HG03460 (cell line): ENCODE results near the gene HGF.

Experiments used
- ATAC-seq: cut with Tn5 transposase; IDR thresholded peaks from one replicate; pipeline ENCODE4 v1.9.1; 2021; ENCODE audit not compliant: unreplicated experiment

The HGF gene

GRCh38 chr7:81776948-81777630 is 7.2 kb upstream of the HGF start:
- ATAC-seq = no peak

GRCh38 chr7:81776161-81776560 is 6.3 kb upstream of the HGF start:
- no peak for ATAC-seq

- ATAC-seq = no peak
These were observed 5.7 kb upstream of the HGF start for GRCh38 chr7:81775560-81775959.

GRCh38 chr7:81774551-81774950 is 4.7 kb upstream of the HGF start:
- ATAC-seq = no peak

GRCh38 chr7:81770728-81771223 is 929 bp upstream of the HGF start:
- ATAC-seq = no peak

GRCh38 chr7:81768951-81769778 is 682 bp downstream of the HGF start:
- ATAC-seq = no peak

GRCh38 chr7:81767926-81768325 is 1.9 kb downstream of the HGF start:
- no peak for ATAC-seq

- no peak for ATAC-seq
These were observed 8.0 kb downstream of the HGF start for GRCh38 chr7:81761821-81762220.

- no peak for ATAC-seq
These were observed 8.8 kb downstream of the HGF start for GRCh38 chr7:81761031-81761430.

- ATAC-seq = no peak
These were observed 14.7 kb downstream of the HGF start for GRCh38 chr7:81754918-81755696.

GRCh38 chr7:81753392-81753791 is 16.5 kb downstream of the HGF start:
- no peak for ATAC-seq

- ATAC-seq = no peak
These were observed 17.5 kb downstream of the HGF start for GRCh38 chr7:81752318-81752714.

- no peak for ATAC-seq
These were observed 18.1 kb downstream of the HGF start for GRCh38 chr7:81751619-81752317.

GRCh38 chr7:81745637-81746036 is 24.2 kb downstream of the HGF start:
- no peak for ATAC-seq

- no peak for ATAC-seq
These were observed 25.5 kb downstream of the HGF start for GRCh38 chr7:81744389-81744788.

GRCh38 chr7:81743665-81744064 is 26.2 kb downstream of the HGF start:
- no peak for ATAC-seq

GRCh38 chr7:81743201-81743600 is 26.6 kb downstream of the HGF start:
- no peak for ATAC-seq

GRCh38 chr7:81740403-81740802 is 29.4 kb downstream of the HGF start:
- ATAC-seq = no peak

GRCh38 chr7:81736091-81736490 is 33.8 kb downstream of the HGF start:
- ATAC-seq = no peak

- no peak for ATAC-seq
These were observed 44.1 kb downstream of the HGF start for GRCh38 chr7:81725812-81726127.
